ENCODE results near the gene LIN28A. TPM values are rescaled to one million over a fixed set of nuclear protein-coding genes. Genes with fewer than 3 reads are reported as not detected.
A peak's percentile ranks its signal among the peaks of the same experiment; 100 is the strongest.

The LIN28A gene
- total RNA-seq, 4 donors from 2014 or later, result not detected

DNA sequence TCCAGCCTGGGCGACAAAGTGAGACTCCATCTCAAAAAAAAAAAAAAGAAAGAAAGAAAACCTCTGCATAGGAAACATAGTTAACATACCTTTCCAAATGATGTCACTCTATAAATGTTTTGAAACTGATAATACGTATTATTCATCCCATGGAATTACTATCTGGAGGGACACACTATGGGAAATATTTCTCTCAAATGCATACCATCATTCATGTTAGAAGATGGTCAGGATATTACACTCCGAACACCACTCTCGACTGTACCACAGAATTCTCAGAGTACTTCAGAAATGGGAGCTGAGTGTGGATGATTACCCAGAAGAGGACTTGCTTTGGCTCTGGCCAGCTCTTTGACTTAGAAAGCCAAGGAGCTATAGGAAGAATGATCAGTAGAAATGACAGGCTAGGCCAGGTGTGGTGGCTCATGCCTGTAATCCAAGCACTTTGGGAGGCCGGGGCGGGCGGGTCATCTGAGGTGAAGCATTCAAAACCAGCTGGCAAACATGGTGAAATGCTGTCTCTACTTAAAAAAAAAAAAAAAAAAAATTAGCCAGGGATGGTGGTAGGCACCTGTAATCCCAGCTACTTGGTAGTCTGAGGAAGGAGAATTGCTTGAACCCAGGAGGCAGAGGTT, 5.2 kb upstream of the LIN28A start:
- H3K4me3 ChIP-seq (ENCODE audit: low read depth, poor library complexity, severe bottlenecking), result no peak overlapping the region
- intact Hi-C loops (cut with DNase I; ENCODE audit: low total_unique reads), result no loop called here
- TF ChIP-seq, protein P1, sequence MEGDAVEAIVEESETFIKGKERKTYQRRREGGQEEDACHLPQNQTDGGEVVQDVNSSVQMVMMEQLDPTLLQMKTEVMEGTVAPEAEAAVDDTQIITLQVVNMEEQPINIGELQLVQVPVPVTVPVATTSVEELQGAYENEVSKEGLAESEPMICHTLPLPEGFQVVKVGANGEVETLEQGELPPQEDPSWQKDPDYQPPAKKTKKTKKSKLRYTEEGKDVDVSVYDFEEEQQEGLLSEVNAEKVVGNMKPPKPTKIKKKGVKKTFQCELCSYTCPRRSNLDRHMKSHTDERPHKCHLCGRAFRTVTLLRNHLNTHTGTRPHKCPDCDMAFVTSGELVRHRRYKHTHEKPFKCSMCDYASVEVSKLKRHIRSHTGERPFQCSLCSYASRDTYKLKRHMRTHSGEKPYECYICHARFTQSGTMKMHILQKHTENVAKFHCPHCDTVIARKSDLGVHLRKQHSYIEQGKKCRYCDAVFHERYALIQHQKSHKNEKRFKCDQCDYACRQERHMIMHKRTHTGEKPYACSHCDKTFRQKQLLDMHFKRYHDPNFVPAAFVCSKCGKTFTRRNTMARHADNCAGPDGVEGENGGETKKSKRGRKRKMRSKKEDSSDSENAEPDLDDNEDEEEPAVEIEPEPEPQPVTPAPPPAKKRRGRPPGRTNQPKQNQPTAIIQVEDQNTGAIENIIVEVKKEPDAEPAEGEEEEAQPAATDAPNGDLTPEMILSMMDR (IDR thresholded peaks at IDR 0.05), result no peak
- TF ChIP-seq POLR2A (IDR thresholded peaks at IDR 0.05), result no peak
- WGBS, 2 donors, result 70 to 76% methylated on average over 7 of the region's 7 CpGs
- no peak for DNase-seq (ENCODE audit: low spot score in 2 of 2)

DNA sequence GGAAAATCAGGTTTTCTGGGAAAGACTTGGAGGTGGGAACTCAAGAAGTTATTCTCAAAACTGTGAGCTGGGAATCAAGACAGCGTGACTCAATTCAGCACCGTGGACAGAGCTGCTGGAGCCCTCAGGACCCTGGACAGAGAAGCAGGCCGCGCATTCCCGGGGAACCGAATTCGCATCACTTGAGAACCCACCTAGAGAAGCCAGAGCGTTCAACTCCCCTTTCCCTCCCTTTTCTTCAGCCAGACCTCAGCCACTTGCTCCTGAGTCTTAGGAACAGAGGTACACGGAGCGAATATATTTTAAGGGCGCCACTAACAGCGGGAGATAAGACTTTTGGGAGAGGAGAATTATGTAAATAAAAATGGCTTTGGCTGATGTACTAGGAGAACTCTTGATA, 2.0 kb upstream of the LIN28A start:
- peak; percentile 58 to 93 for DNase-seq (ENCODE audit: low spot score in 2 of 2)
- H3K4me3 ChIP-seq (ENCODE audit: low read depth, poor library complexity, severe bottlenecking), result no peak overlapping the region
- intact Hi-C loops (cut with DNase I; ENCODE audit: low total_unique reads), result no loop called here
- TF ChIP-seq, protein P1 (IDR thresholded peaks at IDR 0.05), result no peak
- no peak for TF ChIP-seq POLR2A (IDR thresholded peaks at IDR 0.05)
- WGBS, 2 donors, result 1 to 3% methylated on average over 12 of the region's 12 CpGs

DNA sequence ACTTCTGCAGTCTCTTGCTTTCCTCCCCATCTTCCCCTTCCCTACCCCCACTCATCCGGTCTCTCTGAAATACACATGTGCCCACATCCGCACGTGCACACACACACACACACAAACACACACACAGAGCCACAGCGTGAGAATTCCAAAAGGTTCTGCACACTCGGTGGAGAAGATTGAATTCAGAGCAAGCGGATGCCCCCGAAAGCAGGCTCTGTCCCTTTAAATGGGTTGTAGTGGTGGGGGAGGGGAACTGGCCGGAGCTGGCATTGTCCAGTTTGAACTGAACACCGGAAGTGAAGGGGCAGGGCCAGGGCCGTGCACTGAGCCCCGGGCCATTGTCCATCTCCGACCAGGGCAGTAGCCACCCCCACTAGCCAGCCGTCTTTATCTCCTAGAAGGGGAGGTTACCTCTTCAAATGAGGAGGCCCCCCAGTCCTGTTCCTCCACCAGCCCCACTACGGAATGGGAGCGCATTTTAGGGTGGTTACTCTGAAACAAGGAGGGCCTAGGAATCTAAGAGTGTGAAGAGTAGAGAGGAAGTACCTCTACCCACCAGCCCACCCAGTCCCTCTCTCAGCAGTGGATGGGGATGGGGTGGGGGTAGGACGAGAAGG, 1.3 kb upstream of the LIN28A start:
- intact Hi-C loops (cut with DNase I; ENCODE audit: low total_unique reads), result no loop called here
- 4% methylated on average over 16 of the region's 16 CpGs for WGBS, 2 donors
- no peak overlapping the region for H3K4me3 ChIP-seq (ENCODE audit: low read depth, poor library complexity, severe bottlenecking)
- DNase-seq (ENCODE audit: low spot score in 2 of 2), result no peak
- TF ChIP-seq, protein P1 (IDR thresholded peaks at IDR 0.05), result no peak
- no peak for TF ChIP-seq POLR2A (IDR thresholded peaks at IDR 0.05)

DNA sequence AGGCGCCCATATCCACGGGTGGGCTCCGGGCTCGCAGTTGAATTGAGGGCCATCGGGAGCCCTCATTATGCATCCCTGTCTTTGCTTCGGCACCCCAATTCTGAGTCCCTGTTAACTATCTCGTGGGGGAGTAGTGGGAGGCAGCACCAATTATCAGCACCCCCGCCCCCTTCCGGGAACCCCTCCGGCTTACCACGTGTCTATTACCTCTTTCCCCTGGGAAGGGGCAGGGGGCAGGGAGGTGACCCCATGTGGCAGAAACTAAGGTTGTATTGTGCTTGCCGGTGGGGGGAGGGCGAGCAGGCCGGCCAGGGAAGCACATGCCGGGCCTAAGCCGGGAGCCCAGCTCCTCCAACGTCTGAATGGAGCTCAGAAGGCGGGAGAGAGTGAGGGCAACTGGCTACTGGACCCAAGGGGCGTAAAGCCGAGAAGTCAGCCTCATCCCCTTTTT, 1.0 kb downstream of the LIN28A start:
- TF ChIP-seq POLR2A (IDR thresholded peaks at IDR 0.05), result no peak
- TF ChIP-seq, protein P1 (IDR thresholded peaks at IDR 0.05), result no peak
- H3K4me3 ChIP-seq (ENCODE audit: low read depth, poor library complexity, severe bottlenecking), result no peak overlapping the region
- intact Hi-C loops (cut with DNase I; ENCODE audit: low total_unique reads), result loop anchor here (10.0 kb wide), 1 partner anchor 87 kb away; no protein-coding TSS in a partner anchor
- WGBS, 2 donors, result 5 to 10% methylated on average over 17 to 18 of the region's 20 CpGs
- no peak for DNase-seq (ENCODE audit: low spot score in 2 of 2)

DNA sequence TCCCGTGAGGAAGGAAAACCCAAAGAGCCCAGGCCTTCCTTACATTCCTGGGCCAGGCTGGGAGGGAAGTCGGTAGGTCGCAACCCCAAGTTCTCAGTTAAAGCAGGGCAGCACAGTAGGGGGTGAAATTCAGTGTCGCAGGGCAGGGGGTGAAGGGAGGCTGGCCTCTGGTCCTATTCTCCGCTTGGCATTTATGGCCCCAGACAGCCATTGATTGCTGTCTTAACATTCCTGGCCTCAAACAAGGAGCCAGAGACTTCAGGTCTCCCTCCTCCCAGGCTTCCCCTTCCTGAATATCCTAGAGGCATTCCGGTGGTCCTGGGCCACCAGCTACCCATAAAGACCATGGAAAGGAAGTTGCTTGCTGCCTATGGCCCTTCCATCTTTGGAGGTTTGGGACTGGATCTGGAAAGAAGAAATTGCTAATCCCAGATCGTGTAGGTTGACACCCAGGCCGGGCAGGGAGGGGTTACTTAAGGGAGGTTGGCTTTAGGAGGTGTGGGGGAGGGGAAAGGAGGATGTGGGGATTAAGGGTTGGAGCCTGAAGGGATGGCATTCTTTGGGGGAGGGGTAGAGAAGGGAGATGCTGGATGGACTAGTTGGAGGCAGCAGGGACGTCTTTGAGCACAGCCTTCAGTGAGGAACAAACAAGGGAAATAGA, 1.7 kb downstream of the LIN28A start:
- WGBS, 2 donors, result 12 to 14% methylated on average over 9 of the region's 9 CpGs
- intact Hi-C loops (cut with DNase I; ENCODE audit: low total_unique reads), result loop anchor here (10.0 kb wide), 1 partner anchor 88 kb away; no protein-coding TSS in a partner anchor
- no peak overlapping the region for H3K4me3 ChIP-seq (ENCODE audit: low read depth, poor library complexity, severe bottlenecking)
- TF ChIP-seq, protein P1 (IDR thresholded peaks at IDR 0.05), result no peak
- TF ChIP-seq POLR2A (IDR thresholded peaks at IDR 0.05), result no peak
- DNase-seq (ENCODE audit: low spot score in 2 of 2), result no peak
